GM21423 (cell line): ENCODE data around the gene RIPOR1.
"Not testable (repeated sequence)": the region's sequence is repeated elsewhere in the genome, so short reads cannot be mapped to it uniquely, and the experiment has no call there.

ENCODE experiments used
- ATAC-seq: cut with Tn5 transposase; IDR thresholded peaks from one replicate; pipeline ENCODE4 v1.9.1; 2021; ENCODE audit warnings: mild to moderate bottlenecking, moderate library complexity; ENCODE audit not compliant: unreplicated experiment

RIPOR1 gene, protein sequence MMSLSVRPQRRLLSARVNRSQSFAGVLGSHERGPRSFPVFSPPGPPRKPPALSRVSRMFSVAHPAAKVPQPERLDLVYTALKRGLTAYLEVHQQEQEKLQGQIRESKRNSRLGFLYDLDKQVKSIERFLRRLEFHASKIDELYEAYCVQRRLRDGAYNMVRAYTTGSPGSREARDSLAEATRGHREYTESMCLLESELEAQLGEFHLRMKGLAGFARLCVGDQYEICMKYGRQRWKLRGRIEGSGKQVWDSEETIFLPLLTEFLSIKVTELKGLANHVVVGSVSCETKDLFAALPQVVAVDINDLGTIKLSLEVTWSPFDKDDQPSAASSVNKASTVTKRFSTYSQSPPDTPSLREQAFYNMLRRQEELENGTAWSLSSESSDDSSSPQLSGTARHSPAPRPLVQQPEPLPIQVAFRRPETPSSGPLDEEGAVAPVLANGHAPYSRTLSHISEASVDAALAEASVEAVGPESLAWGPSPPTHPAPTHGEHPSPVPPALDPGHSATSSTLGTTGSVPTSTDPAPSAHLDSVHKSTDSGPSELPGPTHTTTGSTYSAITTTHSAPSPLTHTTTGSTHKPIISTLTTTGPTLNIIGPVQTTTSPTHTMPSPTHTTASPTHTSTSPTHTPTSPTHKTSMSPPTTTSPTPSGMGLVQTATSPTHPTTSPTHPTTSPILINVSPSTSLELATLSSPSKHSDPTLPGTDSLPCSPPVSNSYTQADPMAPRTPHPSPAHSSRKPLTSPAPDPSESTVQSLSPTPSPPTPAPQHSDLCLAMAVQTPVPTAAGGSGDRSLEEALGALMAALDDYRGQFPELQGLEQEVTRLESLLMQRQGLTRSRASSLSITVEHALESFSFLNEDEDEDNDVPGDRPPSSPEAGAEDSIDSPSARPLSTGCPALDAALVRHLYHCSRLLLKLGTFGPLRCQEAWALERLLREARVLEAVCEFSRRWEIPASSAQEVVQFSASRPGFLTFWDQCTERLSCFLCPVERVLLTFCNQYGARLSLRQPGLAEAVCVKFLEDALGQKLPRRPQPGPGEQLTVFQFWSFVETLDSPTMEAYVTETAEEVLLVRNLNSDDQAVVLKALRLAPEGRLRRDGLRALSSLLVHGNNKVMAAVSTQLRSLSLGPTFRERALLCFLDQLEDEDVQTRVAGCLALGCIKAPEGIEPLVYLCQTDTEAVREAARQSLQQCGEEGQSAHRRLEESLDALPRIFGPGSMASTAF

DNA sequence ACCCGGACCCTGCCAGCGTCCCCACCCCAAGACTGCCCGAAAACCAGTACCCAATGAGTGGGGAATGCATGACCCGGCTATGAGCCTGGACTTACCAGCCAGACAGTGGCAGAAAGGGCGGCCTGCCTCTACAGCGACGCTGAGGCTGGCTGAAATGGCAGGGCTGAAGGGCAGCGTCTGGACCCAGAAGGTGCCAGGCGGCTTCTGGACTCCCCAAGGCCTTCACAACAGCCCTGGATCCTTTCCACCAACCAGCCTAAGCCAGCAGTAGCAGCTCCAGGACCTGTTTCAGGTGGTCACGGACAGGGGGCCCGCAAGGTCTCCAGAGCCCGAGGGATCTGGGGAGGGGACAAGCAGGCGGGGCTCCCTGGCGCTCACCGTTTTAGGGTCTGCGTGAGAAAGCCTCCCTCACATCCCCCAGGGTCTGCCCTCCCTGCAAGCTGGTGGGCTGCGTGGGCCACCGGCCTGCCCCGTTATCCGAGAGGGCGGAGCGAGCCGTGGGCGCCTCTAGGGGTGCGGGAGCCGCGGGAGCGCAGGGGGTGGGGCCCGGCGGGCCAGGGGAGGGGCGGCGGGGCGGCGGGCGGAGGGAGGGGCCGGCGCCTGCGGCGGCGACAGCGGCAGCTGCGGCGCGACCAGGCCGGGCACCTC is at the start of gene RIPOR1:
RIPOR1 (plus strand) TSS at position 608 of the 648 bp plus-strand sequence. CDS start 9,618 bp downstream, outside the sequence.
- ATAC-seq: peak; percentile 32

DNA sequence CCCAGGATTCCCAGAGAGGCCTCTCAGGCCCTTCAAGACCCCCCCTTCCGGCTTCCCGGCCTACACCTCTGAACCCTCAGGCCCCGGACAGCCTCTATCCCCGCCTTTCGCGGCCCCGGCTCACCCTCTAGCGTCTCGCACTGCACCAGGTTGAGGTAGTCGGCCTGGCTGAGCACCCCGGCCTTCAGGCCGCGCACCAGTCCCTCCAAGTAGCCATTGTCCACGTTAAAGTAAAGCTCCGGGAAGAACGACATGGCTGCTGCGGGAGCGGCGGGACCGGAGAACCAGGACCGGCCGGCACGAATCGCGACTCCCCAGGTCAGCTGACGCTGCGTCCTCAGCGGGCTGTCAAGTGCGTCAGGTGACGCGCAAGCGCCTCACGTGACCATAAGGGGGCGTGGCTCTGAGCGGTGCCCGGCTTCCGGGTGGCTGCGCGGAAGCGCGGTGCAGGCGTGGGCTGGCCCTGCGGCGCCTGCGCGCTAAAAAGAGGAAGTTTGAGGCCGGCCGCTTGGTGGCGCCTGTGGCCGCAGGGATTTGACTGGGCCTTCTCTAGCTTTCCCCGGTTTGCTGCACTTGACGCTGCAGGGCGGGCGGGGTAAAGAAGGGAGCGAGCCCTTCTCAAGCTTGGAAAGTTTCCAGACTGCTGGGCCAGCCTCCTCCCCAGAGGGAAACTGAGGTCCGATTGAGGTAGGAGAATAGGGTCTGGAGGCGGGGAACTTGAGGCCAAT is 47.6 kb upstream of the RIPOR1 start, which contains the start of gene ATP6V0D1:
ATP6V0D1 (minus strand) TSS at position 325 of the 728 bp plus-strand sequence; CDS start at position 254, 71 bp downstream.
- ATAC-seq: peak; percentile 90

DNA sequence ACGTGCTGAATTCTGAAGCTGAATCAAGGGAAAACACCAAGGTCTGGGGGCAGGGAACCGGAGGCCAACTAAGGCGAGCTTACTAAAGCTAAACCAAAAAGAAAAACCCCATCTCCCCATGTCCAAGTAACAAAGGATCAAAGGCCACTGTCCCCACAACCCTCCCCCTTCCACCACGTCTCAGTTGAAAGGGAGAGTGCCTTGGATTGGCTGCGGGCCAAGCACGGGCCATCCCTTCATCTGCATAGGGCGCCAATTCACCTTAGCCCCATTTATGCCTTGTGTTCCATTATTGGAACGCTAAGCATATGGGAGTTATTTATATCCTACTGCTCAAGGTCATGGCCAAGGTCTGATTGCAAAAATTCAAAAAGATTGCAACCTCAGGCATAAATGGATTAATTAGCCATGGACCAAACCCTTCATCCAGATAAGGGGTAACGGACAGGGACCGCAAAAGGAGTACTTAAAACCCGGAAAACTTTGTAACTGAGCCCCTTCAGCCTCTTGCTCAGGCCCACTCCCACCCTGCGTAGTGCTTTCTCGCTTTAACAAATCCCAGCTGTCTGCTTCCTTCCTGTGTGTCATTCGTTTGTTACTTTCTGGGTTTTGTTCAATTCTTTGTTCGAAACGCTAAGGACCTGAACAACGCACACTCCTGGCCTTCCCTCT is 46.9 kb upstream of the RIPOR1 start:
- ATAC-seq: no peak

DNA sequence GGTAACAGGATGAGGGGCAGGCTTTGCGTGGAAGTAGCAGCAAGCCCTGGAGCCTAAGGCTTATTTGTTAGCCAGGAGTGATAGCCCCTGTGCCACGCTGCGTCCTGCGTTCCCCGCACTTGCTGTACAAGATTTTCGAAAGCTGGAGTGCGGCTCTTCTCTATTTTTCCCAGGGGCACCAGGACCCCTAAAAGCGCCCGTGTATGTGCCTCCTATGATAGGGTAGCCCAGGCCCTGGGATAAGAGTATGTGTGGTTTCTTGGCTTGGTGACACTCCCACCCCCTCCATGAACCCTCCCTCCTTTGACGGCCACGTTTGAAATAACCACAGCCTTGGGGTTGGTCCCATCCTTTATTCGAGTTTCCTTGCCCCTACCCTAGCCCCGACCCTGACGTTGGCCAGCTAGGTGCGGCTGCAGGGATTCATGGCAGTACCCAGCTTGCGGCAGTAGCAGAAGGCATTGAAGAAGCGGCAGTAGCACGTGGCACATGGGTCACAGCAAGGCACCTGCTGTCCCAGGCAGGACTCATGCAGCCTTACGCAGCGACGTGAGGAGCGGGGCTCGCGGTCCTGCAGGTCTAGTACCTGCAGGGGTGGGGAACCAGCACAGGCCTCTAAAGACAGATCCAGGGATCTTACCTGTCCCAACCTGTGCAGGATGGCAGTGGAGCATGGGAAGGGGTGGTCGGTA is 46.2 kb upstream of the RIPOR1 start:
- no peak for ATAC-seq

DNA sequence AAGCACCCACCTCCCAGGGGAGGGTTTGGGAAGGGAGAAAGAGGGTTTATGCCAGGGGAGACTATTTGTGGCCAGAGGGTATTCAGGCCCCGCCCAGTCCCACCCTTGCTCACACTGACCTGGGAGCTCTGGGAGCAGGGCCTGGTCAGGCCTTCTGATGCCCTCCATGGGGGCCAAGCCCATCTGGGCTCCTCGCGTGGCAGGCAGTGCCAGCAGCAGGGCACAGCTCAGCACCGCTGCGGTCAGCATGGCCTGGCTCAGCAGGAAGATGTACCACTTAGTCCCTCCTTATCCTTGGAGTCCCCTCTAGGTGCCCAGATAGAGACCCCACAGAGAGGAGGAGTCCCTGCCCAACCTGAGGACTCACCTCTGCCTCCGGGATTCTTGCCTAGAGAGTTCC is 45.5 kb upstream of the RIPOR1 start, which contains the start of gene AGRP:
AGRP (minus strand) TSS at position 398 of the 400 bp plus-strand sequence; CDS start at position 249, 149 bp downstream.
- no peak for ATAC-seq

DNA sequence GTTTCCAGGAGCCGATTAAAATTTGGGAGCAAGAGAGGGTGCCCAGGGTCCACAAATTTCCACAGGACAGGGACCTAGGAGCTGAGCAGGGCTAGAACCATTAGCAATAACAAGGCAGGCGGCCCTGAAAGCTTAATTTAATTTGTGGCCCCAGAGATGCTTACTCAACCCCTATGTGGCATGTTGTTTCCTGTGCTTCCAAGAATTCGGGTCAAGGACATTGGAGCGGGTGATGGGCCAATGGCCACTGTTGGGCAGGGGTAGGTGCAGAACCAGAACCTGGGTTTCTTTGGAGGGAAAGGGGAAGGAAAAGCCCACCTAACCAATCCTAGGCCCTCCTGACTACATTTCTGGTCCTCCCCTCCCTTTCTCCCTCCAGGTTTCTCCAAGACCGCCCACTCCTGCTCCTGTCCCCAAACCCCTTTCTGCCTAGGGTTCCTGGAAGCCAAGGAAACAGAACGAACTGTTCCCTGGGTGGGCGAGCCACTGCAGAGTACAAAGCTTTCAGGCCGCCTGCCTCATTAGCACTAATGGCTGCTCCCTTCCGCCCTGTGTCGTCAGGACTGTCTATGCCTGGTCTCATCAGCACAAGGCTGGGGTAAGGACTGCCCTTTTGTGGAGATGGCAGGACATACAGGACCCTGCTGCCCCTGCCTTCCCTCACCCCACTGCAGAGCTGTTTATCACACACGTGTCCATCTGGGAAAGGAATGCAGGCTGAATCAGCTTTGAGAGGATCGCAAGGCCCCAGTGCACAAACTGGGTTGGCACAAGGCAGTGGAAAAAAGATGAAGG is 44.7 kb upstream of the RIPOR1 start:
- ATAC-seq: no peak

DNA sequence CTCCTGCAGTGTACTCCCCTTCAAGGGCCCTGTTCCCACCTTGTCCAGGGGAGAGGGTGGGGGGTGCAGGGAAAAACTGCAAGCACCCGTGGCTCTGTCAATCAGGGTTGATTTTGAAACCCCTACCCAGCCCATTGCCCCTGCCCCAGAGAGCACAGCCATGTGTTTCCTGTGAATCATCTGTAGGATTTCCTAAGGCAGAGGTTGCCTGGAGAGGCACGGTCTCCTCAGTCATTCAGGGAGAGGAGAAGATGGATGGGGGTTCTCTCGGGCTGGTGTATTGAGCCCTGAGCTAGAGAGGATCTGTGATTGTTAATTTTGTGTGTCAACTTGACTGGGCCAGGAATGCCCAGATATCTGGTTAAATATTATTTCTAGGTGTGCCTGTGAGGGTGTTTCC is 41.8 kb upstream of the RIPOR1 start:
- ATAC-seq: no peak

DNA sequence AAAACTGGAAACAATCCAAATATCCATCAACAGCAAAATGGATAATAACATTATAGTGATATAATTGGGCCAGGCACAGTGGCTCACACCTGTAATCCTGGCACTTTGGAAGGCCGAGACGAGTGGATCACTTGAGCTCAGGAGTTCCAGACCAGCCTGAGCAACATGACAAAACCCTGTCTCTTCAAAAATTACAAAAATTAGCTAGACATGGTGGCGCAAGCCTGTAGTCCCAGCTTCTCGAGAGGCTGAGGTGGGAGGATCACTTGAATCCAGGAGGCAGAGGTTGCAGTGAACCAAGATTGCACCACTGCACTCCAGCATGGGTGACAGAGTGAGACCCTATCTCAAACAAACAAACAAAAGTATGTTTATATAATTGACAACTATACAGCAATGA is 41.1 kb upstream of the RIPOR1 start:
- not testable (repeated sequence) for ATAC-seq

DNA sequence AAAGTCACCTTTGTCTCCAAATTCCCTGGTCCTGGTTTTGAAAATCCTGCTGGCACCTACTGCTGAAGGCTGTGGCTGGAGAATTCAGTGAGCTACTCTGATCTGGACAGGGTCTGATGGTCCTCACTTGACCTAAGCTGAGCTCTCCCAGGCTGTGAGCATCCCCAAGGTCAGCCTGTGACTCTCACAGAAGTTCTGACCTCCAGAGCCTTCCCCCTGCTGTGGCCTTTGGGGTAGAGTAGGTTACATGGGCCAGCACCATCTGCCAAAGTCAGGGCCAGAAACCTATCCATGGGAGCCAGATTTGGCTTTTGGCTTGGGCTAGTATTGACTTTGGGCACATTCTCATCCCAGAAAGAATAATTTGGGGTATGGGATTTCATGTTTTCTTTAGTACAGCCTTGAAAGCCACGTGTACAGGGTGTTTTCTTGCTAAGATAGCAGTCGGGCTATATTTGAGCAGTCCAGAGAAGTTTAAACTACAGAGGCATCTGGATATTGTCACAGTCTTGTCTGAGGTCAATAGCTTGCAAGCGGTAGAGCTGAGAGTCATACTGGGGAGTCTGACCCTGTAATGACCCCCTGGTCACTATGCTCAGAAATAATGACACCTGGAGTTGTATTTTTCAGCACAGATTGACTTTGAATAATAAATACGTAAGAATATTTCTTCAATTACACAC is 39.1 kb upstream of the RIPOR1 start:
- peak; percentile 7 for ATAC-seq

DNA sequence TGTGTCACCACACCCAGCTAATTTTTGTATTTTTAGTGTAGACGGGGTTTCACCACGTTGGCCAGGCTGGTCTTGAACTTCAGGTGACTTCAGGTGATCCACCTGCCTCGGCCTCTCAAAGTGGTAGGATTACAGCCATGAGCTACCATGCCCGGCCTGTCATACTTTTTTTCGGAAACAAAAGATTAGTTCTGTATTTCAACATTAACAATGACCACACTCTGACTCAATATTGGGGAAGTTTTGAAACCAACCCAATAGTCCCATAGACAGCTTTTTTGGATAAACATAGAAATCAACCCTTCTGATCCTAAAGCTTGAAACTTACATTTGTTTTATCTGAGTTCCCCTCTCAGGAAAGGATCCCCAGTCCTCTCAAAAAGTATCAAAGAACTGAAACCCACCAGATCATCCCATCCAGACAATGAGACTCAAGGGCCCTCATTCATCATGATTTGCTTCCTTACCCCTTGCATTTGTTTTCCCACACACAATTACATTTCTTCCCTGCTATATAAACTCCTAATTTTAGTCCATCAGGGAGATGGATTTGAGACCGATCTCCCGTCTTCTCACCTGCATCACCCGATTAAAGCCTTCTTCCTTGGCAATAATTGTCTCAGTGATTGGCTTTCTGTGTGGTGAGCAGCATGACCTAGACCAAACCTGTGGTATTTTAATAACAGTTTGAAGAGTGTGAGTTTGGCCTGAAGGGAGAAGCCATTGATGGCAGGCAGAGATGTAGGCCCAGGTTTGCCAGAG is 38.1 kb upstream of the RIPOR1 start:
- no peak for ATAC-seq

DNA sequence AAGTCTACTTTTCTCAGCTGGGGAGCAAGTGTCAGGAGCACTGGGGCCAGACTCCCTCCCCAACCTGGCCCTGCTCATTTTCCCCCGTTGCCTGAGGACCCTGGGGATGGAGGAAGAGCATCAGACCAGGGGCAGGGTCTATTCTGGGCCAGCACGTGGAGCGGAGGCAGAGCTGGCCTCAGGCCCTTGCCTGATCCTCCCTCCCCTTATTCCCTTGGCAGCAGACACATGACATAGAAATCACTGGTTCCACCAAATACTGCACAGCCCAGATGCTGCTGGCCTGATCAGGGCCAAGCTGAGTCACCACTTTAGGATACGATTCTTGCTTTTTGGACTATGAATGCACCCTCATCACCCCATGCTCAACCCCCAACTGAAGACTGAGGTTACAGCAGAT is 29.5 kb upstream of the RIPOR1 start:
- no peak for ATAC-seq

DNA sequence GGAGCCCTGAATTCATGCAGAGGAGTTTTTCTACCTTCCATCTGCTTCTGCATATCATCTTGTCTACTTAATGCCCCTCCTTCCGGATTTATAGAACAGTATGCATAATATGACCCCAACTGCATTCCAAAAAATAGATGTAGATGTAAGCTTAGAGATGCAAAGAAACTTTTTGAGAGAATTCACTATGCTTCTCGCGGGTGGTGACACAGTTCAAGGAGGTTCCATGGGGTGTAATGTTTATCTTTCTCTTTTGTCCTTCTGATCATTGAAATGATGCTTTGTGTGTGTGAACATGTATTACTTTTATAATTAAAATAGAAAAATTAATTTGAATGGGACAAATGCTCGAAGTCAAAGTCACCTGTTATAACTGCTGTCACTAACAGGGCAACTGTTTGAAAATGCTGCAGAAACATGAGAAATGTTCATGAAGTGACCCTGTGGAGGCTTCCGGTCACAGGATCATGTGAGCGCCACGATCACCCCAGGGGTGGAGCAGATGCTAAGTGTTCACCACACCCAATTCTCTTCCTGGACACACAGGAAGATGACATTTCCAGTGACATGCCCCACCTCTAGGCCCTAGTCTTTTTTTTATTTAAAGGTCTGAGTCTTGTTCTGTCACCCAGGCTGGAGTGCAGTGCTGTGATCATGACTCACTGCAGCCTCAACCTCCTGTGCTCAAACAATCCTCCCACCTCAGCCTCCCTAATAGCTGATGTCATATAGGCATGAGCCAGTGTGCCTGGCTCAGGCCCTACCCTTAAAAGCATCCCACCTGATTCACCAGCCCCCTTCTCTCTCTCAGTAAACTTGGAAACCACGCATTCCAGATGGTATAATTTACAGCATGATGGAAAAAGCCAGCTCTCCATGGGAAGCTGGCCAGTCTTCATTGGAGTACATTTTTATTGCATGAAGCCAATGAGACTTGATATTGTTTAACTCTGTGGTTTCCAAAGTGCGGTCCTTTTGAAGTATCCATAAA is 24.3 kb upstream of the RIPOR1 start:
- no peak for ATAC-seq

DNA sequence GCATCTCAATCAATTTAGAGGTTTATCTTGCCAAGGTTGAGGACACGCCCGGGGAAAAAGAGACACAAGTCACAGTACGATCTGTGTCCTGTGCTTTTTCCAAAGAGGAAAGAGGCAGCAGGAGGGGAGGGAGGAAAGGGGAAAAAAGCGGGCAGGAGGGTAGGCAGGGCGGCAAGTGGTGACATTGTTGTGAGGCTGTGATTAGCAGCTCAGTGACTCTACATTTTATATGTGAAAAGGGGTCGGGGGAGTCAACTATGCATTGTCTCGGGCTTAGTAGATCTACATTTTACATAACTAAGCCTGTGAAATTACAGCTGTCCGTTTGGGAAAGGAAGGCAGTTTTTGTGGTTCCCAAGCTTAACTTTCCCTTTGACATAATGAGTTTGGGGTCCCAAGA is 22.2 kb upstream of the RIPOR1 start:
- ATAC-seq: no peak

DNA sequence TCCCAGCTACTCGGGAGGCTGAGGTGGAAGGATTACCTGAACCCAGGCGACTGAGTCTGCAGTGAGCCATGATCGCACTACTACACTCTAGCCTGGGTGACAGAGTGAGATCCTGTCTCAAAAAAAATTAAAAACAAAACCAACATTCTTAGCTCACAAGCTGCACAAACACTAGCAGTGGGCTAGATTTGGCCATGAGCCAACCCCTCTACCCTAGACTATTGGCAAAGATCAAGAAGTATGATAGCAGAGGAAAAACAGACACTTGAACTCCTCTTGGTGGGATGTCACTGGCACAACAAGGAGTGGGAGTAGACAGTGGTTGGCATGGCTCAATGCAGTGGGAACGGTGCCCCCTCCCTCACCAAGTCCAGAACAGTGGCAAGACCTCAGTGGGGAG is 19.6 kb upstream of the RIPOR1 start:
- no peak for ATAC-seq

DNA sequence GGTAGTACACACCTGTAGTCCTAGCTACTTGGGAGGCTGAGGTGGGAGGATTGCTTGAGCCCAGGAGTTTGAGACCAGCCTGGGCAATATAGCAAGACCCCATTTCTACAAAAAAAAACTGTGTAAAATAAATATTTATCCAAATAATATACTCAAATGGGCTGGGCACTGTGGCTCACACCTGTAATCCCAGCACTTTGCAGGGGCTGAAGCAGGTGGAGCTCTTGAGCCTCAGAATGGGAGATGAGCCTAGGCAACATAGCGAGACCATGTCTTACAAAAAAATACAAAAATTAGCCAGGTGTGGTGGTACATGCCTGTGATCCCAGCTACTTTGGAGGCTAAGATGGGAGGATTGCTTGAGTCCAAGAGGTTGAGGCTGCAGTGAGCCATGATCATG is 14.7 kb upstream of the RIPOR1 start:
- ATAC-seq: not testable (repeated sequence)
